GM20431 (cell line): ENCODE data around the gene CEP128.
"Not testable (repeated sequence)": the region's sequence is repeated elsewhere in the genome, so short reads cannot be mapped to it uniquely, and the experiment has no call there.

ENCODE experiments used
- in situ Hi-C: fragments of 300-500 bp; cut with MseI, MboI; formaldehyde crosslinking; loops from one replicate; pipeline ENCODE4 v1.15.0; 2020; ENCODE audit warnings: low sequenced_read_pairs; ENCODE audit not compliant: unreplicated experiment

CEP128 gene

DNA sequence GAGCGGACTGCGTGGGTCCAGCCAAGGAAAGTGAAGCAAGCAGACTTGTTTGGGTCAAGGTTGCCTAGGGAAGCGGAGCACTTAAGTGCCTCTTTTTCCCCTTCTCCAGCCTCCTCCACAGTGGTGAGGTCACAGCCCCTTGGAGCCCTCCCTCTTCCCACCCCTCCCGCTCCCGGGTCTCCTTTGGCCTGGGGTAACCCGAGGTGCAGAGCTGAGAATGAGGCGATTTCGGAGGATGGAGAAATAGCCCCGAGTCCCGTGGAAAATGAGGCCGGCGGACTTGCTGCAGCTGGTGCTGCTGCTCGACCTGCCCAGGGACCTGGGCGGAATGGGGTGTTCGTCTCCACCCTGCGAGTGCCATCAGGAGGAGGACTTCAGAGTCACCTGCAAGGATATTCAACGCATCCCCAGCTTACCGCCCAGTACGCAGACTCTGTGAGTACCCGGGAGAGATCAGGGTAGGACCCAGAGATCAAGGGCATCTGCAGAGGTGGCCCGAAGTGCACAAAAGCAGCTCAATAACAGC, 13.9 kb upstream of the CEP128 start, which contains the start of gene TSHR:
TSHR (plus strand) TSS at position 206 of the 526 bp plus-strand sequence; CDS start at position 266, 60 bp downstream.
- in situ Hi-C loops, result no loop called here

GRCh38 chr14:80954687-80955299, 13.3 kb upstream of the CEP128 start:
- in situ Hi-C loops, result no loop called here

DNA sequence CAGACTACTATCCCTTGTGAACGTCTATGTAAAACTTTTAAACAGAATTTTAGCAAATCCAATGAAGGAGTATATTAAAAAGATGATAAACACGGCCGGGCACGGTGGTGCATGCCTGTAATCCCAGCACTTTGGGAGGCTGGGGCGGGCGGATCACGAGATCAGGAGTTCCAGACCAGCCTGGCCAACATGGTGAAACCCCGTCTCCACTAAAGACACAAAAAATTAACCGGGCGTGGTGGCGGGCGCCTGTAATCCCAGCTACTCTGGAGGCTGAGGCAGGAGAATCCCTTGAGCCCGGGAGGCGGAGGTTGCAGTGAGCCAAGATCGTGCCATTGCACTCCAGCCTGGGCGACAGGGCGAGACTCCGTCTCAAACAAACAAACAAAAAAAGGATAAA, 11.7 kb upstream of the CEP128 start:
- in situ Hi-C loops, result not testable (repeated sequence)

GRCh38 chr14:80951491-80951890, 10.0 kb upstream of the CEP128 start:
- in situ Hi-C loops, result no loop called here

DNA sequence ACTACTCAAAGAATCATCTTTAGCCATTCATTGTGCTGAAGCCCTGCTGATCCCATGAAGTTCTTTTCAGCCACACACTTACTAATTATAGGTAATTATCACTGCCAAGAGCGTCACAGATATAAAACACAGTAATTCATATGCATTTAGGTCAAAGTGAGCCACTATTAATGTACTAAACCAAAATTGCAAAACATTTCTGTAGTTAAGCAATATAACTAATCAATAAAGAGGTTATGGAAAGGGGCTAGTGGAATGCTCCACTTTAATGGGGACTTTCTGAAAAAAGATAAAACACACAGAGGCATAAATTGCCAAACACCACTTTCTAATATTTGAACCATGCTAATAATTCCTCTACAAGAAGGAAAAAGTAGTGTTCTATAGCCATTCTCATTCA, 6.8 kb upstream of the CEP128 start:
- in situ Hi-C loops, result no loop called here

DNA sequence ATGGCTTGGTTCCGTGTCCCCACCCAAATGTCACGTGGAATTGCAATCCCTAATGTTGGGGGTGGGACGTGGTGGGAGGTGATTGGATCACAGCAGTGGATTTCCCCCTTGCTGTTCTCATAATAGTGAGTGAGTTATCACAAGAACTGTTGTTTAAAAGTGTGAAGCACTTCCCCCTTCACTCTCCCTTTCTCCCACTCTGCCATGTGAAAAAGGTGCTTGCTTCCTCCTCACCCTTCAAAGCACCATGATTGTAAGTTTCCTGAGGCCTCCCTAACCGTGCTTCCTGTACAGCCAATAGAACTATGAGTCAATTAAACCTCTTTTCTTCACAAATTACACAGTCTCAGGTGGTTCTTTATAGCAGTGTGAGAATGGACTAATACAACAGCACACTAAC, 5.3 kb upstream of the CEP128 start:
- in situ Hi-C loops, result no loop called here

GRCh38 chr14:80946187-80946586, 4.6 kb upstream of the CEP128 start:
- in situ Hi-C loops, result no loop called here

DNA sequence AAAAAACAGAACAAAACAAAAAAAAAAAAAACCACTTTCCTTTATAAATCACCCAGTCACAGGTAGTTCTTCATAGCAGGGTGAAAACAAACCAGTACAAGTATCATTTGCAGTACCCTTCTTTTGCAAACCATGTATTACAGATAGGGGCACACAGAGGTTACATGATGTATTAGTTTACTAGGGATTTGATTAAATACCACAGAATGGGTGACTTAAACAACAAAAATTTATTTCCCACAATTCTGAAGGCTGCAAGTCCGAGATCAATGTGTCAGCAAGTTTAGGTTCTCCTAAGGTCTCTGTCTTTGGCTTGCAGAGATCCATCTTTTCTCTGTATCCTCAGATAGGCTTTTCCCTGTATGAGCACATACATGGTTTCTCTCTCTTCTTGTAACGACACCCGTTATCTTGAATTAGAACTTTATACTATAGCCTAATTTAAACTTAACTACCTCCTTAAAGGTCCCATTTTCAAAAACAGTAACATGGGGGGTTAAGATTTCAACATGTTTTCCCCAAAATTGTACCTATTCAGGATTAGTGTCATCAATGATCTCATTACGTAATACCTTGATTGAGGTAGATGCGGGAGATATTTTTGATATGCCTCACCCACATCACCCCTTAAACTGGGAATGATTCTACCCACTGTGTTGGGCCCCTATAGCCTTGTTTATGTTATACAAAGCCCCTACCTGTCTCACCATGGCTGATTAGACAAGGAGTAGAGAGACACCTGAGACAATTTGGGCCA, 3.5 kb upstream of the CEP128 start:
- in situ Hi-C loops, result no loop called here

GRCh38 chr14:80942191-80942600, 658 bp upstream of the CEP128 start:
- in situ Hi-C loops, result no loop called here

GRCh38 chr14:80940146-80940545, 1.4 kb downstream of the CEP128 start:
- in situ Hi-C loops, result no loop called here

DNA sequence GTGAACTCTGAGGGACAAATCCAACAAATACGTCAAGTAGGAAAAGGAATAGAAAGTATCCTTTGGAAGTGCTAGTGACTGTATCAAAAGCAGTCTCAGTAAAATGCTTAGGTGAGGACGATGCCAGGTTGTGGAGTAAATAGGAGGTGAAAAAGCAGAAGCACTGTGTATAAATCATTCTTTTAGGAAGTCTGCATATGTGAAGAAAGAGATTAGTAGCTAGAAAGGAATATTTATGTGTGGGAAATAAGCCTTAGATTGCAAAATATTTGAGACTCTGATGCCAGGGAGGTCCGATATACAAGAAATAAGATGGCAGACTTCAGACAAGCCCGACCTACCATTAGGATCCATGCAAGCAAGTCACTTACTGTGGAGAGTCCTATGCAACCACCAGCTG, 7.9 kb downstream of the CEP128 start:
- in situ Hi-C loops, result no loop called here

DNA sequence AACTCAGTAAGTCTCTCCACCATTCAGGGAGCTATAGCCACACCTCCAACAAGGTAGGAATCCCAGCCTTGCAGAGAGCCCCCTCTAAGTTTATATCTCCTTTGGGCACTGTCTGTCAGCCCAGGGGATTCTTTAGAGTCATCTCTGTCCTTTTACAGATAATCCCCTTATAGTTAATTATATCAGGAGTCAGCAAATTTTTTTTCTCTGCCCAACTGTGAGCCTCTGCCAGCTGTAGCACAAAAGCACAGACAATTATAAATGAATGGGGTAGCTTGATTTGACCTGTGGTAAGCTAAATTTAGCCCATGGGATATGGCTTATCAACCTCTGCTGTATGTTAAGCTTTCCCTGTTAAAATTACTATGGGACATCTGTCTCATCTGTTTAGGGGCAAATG, 8.3 kb downstream of the CEP128 start:
- in situ Hi-C loops, result no loop called here

DNA sequence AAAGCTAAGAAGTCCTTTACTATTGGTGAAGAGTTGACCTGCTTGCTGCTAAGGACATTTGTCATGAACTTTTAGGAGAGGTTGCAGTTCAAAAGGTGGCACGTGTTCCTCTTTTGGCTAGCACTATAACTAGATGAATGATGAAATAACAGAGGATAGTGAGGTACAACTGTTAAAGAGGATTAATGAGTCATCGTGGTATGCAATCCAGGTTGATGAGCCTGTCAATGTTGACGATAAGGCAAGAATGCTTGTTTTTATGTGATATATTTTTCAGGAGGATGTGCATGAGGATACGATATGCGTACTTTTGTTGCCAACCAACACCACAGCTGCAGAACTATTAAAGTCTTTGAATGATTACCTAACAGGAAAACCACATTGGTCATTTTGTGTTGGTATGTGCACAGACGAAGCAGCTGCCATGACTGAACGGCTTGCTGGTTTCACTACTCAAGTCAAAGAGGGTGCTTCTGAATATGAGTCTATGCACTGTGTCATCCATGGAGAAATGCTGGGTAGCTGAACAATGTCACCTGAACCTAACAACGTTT, 10.6 kb downstream of the CEP128 start:
- in situ Hi-C loops, result no loop called here

DNA sequence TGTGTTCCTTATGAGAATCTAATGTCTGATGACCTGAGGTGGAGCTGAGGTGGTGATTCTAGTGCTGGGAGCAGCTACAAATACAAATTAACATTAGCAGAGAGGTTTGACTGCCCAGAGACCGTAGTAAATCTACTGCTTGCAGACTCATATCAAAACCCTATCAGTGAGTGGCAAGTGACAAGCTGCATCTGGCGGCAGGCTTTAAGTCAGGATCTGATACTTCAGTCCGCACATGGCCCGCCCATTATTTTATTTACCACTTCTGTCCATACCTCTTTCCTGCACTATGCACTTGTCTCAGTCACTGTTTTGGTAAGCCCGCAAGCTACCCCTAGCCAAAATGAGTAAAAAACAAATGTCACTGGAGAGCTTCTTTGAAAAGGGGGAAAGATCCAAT, 11.4 kb downstream of the CEP128 start:
- in situ Hi-C loops, result no loop called here

GRCh38 chr14:80927083-80927989, 14.2 kb downstream of the CEP128 start:
- in situ Hi-C loops, result no loop called here

DNA sequence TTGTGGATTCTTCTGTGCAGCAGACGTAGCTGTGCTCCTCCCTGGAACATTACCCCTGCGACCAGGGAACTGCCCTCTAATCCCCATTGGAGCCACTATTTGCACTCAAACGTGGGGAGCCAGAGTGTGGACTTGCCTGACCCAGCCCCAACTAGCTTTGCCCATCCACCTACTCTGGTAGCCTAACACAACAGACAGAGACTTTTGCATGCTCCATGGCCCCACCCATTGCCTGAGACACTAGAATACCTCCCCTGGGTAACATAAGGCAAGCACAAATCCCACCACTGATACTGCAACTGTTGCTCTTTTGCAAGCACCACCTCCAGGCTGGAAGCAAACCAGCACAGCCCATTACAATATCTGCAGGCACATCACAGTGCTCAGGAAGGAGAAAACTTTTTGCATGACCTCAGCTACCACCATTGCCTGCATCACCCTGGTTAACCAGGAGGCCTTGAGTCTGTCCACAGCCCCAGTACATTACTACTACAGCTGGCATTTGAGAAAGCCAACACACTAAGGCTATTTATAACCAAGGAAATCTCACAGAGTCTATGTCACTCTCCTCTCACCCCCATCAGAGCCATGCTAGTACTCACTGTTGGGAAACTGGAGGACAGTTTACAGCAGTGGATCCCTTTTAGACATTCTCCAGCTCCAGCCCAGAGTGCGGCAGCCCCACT, 15.0 kb downstream of the CEP128 start:
- in situ Hi-C loops, result no loop called here

- in situ Hi-C loops, result no loop called here
These were observed 17.0 kb downstream of the CEP128 start for GRCh38 chr14:80924365-80925103.

GRCh38 chr14:80923368-80923767, 18.2 kb downstream of the CEP128 start:
- in situ Hi-C loops, result no loop called here

DNA sequence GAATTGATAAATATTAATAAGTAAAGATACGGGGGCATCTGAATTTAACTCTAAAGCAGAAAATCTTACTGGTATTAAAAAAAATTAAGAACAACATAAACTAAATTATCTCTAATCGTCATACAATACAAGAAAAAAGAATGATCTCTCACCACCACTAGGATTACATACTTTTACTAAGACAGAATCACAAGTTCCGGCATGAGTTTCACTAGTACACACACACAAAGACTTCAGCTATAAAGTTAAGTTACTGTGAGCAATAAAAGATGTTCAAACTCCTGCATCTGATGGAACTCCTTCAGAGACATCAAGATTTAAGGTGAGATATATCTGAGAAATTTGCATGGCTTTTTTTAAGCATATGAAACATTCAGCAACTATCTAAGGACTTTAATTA, 21.9 kb downstream of the CEP128 start:
- in situ Hi-C loops, result no loop called here
